GM23338 (cell line): ENCODE measurements around the gene EXOC4.

Experiments
- CREB1 ChIP-seq: fragments of 250-450 bp; sonication (Bioruptor Pico); IDR thresholded peaks from 2 replicates; pipeline ENCODE4 v1.5.0; 2020; ENCODE audit warnings: low read depth, mild to moderate bottlenecking, moderate library complexity
- CTCF ChIP-seq, 2 experiments: fragments of 200-600 bp in 1 of 2; sonication (generic) in 1 of 2; conservative IDR thresholded peaks; 2 replicates each; pipeline versions ENCODE4 v1.5.1 to v1.6.1; 2016 to 2017; ENCODE audit warnings: antibody characterized with exemption in 2 of 2, low read depth in 2 of 2, mild to moderate bottlenecking in 2 of 2, moderate library complexity in 1 of 2
- ETS1 ChIP-seq: IDR thresholded peaks from 2 replicates; pipeline ENCODE4 v1.6.1; 2016; ENCODE audit warnings: antibody characterized with exemption
- EZH2 ChIP-seq: fragments of 200-600 bp; sonication (generic); IDR thresholded peaks from one replicate; pipeline ENCODE4 v1.8.0; 2017; ENCODE audit warnings: antibody characterized with exemption, mild to moderate bottlenecking, low read depth; ENCODE audit not compliant: unreplicated experiment
- EZH2phosphoT487 ChIP-seq: fragments of 200-600 bp; sonication (generic); IDR thresholded peaks from one replicate; pipeline ENCODE4 v1.8.1; 2018; ENCODE audit warnings: antibody characterized with exemption; ENCODE audit not compliant: unreplicated experiment
- JUNB ChIP-seq: IDR thresholded peaks from one replicate; pipeline ENCODE4 v1.6.1; 2016; ENCODE audit warnings: antibody characterized with exemption; ENCODE audit not compliant: unreplicated experiment
- NANOG ChIP-seq: IDR thresholded peaks from 2 replicates; pipeline ENCODE4 v1.6.1; 2016; ENCODE audit warnings: antibody characterized with exemption, borderline replicate concordance
- POLR2AphosphoS5 ChIP-seq: IDR thresholded peaks from 2 replicates; pipeline ENCODE4 v1.6.1; 2016; ENCODE audit warnings: antibody characterized with exemption, low read depth
- REST ChIP-seq: IDR thresholded peaks from one replicate; pipeline ENCODE4 v1.6.1; 2018; ENCODE audit warnings: antibody characterized with exemption; ENCODE audit not compliant: unreplicated experiment
- STAT1 ChIP-seq: IDR thresholded peaks from one replicate; pipeline ENCODE4 v1.6.1; 2016; ENCODE audit warnings: antibody characterized with exemption; ENCODE audit not compliant: unreplicated experiment
- ZNF331 ChIP-seq: fragments of 250-450 bp; sonication (Bioruptor Pico); IDR thresholded peaks from 2 replicates; pipeline ENCODE4 v1.5.0; 2020; ENCODE audit warnings: low read depth, mild to moderate bottlenecking, moderate library complexity
- ZNF462 ChIP-seq: fragments of 250-450 bp; sonication (Bioruptor Pico); IDR thresholded peaks from 2 replicates; pipeline ENCODE4 v1.5.0; 2020; ENCODE audit warnings: mild to moderate bottlenecking, moderate library complexity

GRCh38 chr7:134068670-134069069, 815.8 kb downstream of the EXOC4 start:
- TF ChIP-seq CTCF (conservative IDR thresholded peaks at IDR 0.05; ENCODE audit: low read depth in 2 of 2): no peak
- no peak for TF ChIP-seq POLR2AphosphoS5
- no peak for TF ChIP-seq EZH2phosphoT487
- no peak for TF ChIP-seq EZH2
- TF ChIP-seq JUNB: no peak
- no peak for TF ChIP-seq STAT1
- TF ChIP-seq ETS1: no peak
- TF ChIP-seq REST: no peak
- TF ChIP-seq CREB1 (CRISPR knock-in tag): no peak
- TF ChIP-seq ZNF331 (CRISPR knock-in tag): no peak
- no peak for TF ChIP-seq NANOG
- no peak for TF ChIP-seq ZNF462
